ENCODE data around the gene GREB1. TPM values are rescaled to one million over a fixed set of nuclear protein-coding genes. Genes with fewer than 3 reads are reported as not detected.

Gene GREB1
- total RNA-seq, 1 experiment from 2014 or later, result 16.5 TPM

DNA sequence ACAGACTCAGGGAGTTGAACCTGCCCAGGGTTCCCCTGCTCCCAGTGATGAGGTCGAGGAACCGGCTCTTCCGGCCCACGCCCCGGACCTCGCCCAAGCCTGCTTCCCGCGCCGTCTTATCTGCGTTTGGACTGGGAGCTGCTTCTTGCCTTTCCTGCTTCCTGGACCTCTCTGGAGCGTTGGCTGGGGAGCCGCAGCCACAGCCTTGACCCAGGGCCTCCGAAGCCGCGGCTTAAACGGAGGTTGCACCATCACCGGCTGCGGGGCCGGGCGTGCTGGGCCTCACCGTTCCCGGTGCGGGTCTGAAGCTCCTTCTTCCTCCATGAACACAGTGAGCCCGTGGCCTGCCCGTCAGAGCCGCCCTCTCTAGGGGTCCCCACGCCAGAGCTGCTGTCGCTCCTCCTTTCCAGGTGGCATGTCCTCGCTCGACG is 122.8 kb downstream of the GREB1 start:
- no peak overlapping the region for H3K27ac ChIP-seq (ENCODE audit: insufficient read length, low read depth, low read length)
- Mint-ChIP-seq H3K4me1 (no peaks in the 10 kb centered on the region), H3K4me3 (no peak overlapping the region; a peak in 2 of 5 replicates), H3K36me3 (ENCODE audit: insufficient read depth in 1 of 3, low read depth in 3 of 3) (no peaks in the 10 kb centered on the region), H3K27me3 (ENCODE audit: low read depth) (peaks cover 19% of the 10 kb centered on the region), H3K27ac (peak overlapping the region in 1 of 3 experiments; percentile 15; a peak in 1 of 7 replicates), H3K9me3 (no peaks in the 10 kb centered on the region)
- no peak overlapping the region for H4K8ac ChIP-seq (replicated peaks; ENCODE audit: insufficient read length, low read depth, low read length)
- no peak overlapping the region for H2BK20ac ChIP-seq (ENCODE audit: low read depth, low read length, poor library complexity, severe bottlenecking)
- H3K79me1 ChIP-seq (ENCODE audit: insufficient read depth, low read depth, low read length, poor library complexity, severe bottlenecking), result no peaks in the 10 kb centered on the region
- H2BK12ac ChIP-seq (ENCODE audit: insufficient read length, low read depth, low read length), result no peak overlapping the region
- WGBS (ENCODE audit: extremely low coverage, insufficient read length, low lambda C conversion rate), result no CpG with 5 or more reads among the region's 31 CpGs
- H3K27me3 ChIP-seq (ENCODE audit: insufficient read depth, low read length), result no peaks in the 10 kb centered on the region
- H2AFZ ChIP-seq (ENCODE audit: low read length), result no peak overlapping the region
- H3K18ac ChIP-seq (ENCODE audit: insufficient read length, low read depth, low read length), result no peak overlapping the region
- no peak for DNase-seq
- H3K9ac ChIP-seq (ENCODE audit: extremely low read depth, insufficient read length, low read length), result no peak overlapping the region
- no peak overlapping the region for H3K4ac ChIP-seq (ENCODE audit: low read depth, low read length)
- no peak overlapping the region for H3K4me2 ChIP-seq (ENCODE audit: insufficient read depth, insufficient read length, low read length)
- no peak overlapping the region for H4K5ac ChIP-seq (ENCODE audit: insufficient read length, low read depth, low read length)
- H3K56ac ChIP-seq (ENCODE audit: insufficient read length, low read depth, low read length), result no peak overlapping the region
- H3K4me1 ChIP-seq (ENCODE audit: insufficient read depth, low read length), result no peaks in the 10 kb centered on the region
- H3K14ac ChIP-seq (ENCODE audit: insufficient read depth, low read length), result no peak overlapping the region
- H3K79me2 ChIP-seq (ENCODE audit: insufficient read depth, low read length), result no peaks in the 10 kb centered on the region
- no peak overlapping the region for H3K23ac ChIP-seq (ENCODE audit: insufficient read length, low read depth, low read length)
- no peak overlapping the region for H3T11ph ChIP-seq (ENCODE audit: low read length)
- H3K23me2 ChIP-seq (ENCODE audit: insufficient read length, low read depth, low read length, poor library complexity, severe bottlenecking), result no peaks in the 10 kb centered on the region
- no peak overlapping the region for H2BK15ac ChIP-seq (ENCODE audit: low read depth, low read length)
- H2BK5ac ChIP-seq (ENCODE audit: insufficient read length, low read length), result no peak overlapping the region
- TF ChIP-seq, protein P1, sequence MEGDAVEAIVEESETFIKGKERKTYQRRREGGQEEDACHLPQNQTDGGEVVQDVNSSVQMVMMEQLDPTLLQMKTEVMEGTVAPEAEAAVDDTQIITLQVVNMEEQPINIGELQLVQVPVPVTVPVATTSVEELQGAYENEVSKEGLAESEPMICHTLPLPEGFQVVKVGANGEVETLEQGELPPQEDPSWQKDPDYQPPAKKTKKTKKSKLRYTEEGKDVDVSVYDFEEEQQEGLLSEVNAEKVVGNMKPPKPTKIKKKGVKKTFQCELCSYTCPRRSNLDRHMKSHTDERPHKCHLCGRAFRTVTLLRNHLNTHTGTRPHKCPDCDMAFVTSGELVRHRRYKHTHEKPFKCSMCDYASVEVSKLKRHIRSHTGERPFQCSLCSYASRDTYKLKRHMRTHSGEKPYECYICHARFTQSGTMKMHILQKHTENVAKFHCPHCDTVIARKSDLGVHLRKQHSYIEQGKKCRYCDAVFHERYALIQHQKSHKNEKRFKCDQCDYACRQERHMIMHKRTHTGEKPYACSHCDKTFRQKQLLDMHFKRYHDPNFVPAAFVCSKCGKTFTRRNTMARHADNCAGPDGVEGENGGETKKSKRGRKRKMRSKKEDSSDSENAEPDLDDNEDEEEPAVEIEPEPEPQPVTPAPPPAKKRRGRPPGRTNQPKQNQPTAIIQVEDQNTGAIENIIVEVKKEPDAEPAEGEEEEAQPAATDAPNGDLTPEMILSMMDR (conservative IDR thresholded peaks at IDR 0.05), result no peak
- no peaks in the 10 kb centered on the region for H4K20me1 ChIP-seq (ENCODE audit: control insufficient read depth, insufficient read depth, insufficient read length)
- no peak overlapping the region for H2BK120ac ChIP-seq (ENCODE audit: low read depth, low read length, poor library complexity, severe bottlenecking)
- H4K91ac ChIP-seq (ENCODE audit: insufficient read length, low read depth, low read length), result no peak overlapping the region
- H3K9me3 ChIP-seq (ENCODE audit: control insufficient read depth, low read depth, low read length), result no peaks in the 10 kb centered on the region
- H2AK5ac ChIP-seq (ENCODE audit: insufficient read length, low read length), result no peak overlapping the region
